Renal pelvis (tissue), 4 donors: Measurements from ENCODE around the gene HSPA14. TPM values are rescaled to one million over a fixed set of nuclear protein-coding genes. Genes with fewer than 3 reads are reported as not detected.
A peak's percentile ranks its signal among the peaks of the same experiment; 100 is the strongest.
"Not testable (repeated sequence)": the region's sequence is repeated elsewhere in the genome, so short reads cannot be mapped to it uniquely, and the experiment has no call there.

Experiments
- DNase-seq: peaks from one replicate; pipeline ENCODE4 v3.0.0-alpha.2; 2013
- polyA plus RNA-seq, 3 donors: library from polyadenylated mRNA; unstranded; fragments of 120-200 nt; gene quantifications; one replicate each; pipeline ENCODE4 v1.2.1, GENCODE V29; 2013; ENCODE audit not compliant: insufficient read length in 3 of 3

Gene HSPA14
- polyA plus RNA-seq, 3 donors, result 17.4 to 24.5 (median 22.8) TPM

- DNase-seq, result no peak
Observed at GRCh38 chr10:14826076-14826829, 11.9 kb upstream of the HSPA14 start.

- no peak for DNase-seq
Observed at GRCh38 chr10:14833106-14833505, 5.0 kb upstream of the HSPA14 start.

GRCh38 chr10:14836208-14836607 lies 1.9 kb upstream of the HSPA14 start:
- no peak for DNase-seq

GRCh38 chr10:14837003-14837756 lies 926 bp upstream of the HSPA14 start:
- DNase-seq, result no peak

- peak; percentile 67 for DNase-seq
Observed at GRCh38 chr10:14838582-14839304, 637 bp downstream of the HSPA14 start.

- DNase-seq, result no peak
Observed at GRCh38 chr10:14839305-14839695, 1.2 kb downstream of the HSPA14 start.

GRCh38 chr10:14840178-14840577 lies 2.1 kb downstream of the HSPA14 start:
- no peak for DNase-seq

GRCh38 chr10:14843327-14843988 lies 5.4 kb downstream of the HSPA14 start:
- DNase-seq, result no peak

GRCh38 chr10:14844948-14845347 lies 6.8 kb downstream of the HSPA14 start:
- DNase-seq, result no peak

- DNase-seq, result no peak
Observed at GRCh38 chr10:14852236-14852635, 14.1 kb downstream of the HSPA14 start.

- no peak for DNase-seq
Observed at GRCh38 chr10:14855453-14855852, 17.3 kb downstream of the HSPA14 start.

GRCh38 chr10:14858338-14858960 lies 20.3 kb downstream of the HSPA14 start:
- no peak for DNase-seq

GRCh38 chr10:14859043-14859442 lies 20.9 kb downstream of the HSPA14 start:
- no peak for DNase-seq

GRCh38 chr10:14859775-14860174 lies 21.7 kb downstream of the HSPA14 start:
- DNase-seq, result no peak

- no peak for DNase-seq
Observed at GRCh38 chr10:14860791-14861190, 22.7 kb downstream of the HSPA14 start.

GRCh38 chr10:14864466-14864865 lies 26.4 kb downstream of the HSPA14 start:
- DNase-seq, result not testable (repeated sequence)

- DNase-seq, result not testable (repeated sequence)
Observed at GRCh38 chr10:14864871-14865270, 26.8 kb downstream of the HSPA14 start.

- DNase-seq, result no peak
Observed at GRCh38 chr10:14873090-14873760, 35.1 kb downstream of the HSPA14 start.

GRCh38 chr10:14875941-14876340 lies 37.8 kb downstream of the HSPA14 start:
- DNase-seq, result no peak

- no peak for DNase-seq
Observed at GRCh38 chr10:14876764-14877163, 38.7 kb downstream of the HSPA14 start.
